CMK (cell line): ENCODE results near the gene TBCA.
"Not testable (repeated sequence)": the region's sequence is repeated elsewhere in the genome, so short reads cannot be mapped to it uniquely, and the experiment has no call there.

Source experiments
- DNase-seq: peaks from one replicate; pipeline ENCODE4 v3.0.0-alpha.2; 2010; ENCODE audit warnings: low read depth

The TBCA gene

GRCh38 chr5:77707791-77708190 is 68.3 kb downstream of the TBCA start:
- no peak for DNase-seq

- not testable (repeated sequence) for DNase-seq
These were observed 76.6 kb downstream of the TBCA start for GRCh38 chr5:77699569-77699968.

DNA sequence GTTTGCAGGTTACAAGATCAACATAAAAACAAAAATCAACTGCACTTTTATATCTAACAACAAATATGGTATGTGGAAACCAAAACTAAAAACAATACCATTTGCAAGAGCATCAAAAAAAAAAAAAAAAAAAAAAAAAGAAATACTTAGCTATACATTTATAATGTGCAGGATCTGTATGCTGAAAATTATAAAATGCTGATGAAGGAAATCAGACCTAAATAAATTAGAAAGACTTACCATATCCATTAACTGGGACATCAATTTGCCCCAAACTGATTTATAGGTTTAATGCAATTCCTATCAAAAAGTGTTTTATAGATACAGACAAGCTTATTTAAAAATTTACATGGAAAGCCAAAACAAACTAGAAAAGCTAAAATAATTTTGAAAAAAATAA is 77.2 kb downstream of the TBCA start:
- no peak for DNase-seq

GRCh38 chr5:77697692-77698091 is 78.4 kb downstream of the TBCA start:
- no peak for DNase-seq

- no peak for DNase-seq
These were observed 80.0 kb downstream of the TBCA start for GRCh38 chr5:77696120-77696519.

- no peak for DNase-seq
These were observed 82.2 kb downstream of the TBCA start for GRCh38 chr5:77693913-77694312.

DNA sequence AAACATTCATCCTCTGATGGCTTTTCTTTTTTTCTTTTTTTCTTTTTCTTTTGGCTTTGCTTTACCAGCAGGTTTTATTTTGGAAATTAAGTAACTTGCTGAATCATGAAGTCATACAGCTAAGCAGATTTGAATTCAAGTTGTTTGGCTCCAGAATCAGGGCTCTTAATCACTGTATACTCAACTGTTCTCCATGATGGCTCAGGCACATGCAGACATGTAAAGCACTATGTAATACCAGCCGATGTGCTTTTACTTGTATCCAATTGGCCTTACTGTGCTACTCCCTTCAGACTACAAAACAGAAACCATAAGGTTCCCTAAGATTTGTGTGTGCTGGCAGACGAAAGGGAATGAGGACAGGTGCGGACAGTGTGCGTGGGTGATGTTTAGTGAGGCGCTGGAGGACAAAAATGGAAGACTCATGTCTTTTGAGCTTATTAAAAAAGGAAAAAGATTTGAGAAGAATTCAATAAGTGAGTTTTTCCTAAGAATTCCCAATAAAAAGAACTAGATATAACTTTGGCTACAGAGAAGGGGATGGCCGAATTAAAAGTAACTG is 92.9 kb downstream of the TBCA start:
- DNase-seq, result no peak

DNA sequence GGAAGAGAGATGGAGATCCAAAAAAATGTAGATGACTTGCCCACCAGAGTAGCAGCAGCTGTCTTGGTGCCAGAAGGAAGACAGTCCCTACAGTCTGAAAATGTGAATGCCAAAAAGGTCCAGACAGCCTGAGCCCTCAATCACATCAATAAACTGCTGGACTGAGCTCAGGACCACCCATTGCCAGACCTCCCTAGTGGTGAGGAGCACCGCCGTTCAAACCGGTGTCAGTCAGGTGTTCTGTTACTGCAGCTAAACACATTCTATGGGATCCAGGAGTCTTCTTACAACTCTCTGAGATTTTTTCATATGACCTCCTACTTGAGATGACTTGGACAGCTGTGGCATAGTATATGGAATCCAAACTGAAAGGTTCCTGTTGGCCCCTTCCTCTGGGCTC is 105.6 kb downstream of the TBCA start:
- no peak for DNase-seq

DNA sequence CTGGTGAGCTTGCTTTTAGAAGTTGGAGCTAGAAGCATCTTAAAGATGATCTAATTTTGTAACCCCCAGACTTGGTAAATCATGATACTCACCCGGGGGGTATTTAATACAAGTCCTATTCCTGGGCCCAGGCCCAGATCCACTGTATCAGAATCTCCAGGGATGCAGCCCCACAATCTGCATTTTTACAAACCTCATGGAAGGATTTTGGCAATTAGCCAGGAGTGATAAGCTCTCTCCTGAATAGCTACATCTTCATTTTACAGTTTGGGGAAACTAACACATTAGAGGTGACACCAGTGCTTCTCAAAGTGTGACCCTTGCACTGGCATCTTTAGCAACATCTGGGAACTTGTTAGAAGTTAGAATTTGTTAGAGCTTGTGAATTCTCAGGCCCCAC is 106.5 kb downstream of the TBCA start:
- no peak for DNase-seq

GRCh38 chr5:77663090-77663863 is 112.9 kb downstream of the TBCA start:
- DNase-seq, result no peak

DNA sequence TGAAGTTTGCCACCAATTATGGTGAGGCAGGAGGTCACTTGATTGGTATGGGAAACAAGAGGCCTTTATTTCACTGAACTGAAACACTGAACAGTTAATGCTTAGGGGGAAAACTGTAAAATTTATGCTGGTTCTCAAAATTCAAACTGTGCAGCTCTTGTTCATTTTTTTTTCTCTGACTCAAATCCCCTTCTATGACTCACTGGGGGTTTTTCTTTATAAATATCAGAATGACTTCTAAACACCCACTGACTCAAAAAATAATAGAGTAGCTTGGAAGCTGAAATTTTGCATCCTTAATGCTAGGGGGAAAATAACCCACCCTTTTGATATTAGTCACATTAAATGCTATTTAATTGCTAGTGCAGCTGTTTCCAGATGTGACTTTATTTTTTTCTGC is 113.5 kb downstream of the TBCA start:
- DNase-seq, result no peak

DNA sequence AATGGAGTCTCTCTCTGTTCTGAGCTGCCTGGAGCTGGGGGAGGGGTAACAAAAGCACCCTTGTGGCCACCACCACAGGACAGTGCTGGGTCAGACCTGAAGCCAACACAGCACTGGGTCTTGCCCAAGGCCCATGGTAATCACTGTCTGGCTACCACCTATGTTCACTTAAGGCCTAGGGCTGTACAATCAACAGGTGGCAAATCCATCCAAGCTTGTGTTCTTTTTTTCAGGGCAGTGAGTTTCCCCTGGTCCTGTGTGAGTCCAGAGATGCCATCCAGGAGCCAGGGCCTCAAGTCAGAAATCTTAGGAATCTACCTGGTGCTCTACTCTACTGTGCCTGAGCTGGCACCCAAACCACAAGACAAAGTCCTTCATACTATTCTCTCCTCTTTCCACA is 117.5 kb downstream of the TBCA start:
- DNase-seq, result no peak

DNA sequence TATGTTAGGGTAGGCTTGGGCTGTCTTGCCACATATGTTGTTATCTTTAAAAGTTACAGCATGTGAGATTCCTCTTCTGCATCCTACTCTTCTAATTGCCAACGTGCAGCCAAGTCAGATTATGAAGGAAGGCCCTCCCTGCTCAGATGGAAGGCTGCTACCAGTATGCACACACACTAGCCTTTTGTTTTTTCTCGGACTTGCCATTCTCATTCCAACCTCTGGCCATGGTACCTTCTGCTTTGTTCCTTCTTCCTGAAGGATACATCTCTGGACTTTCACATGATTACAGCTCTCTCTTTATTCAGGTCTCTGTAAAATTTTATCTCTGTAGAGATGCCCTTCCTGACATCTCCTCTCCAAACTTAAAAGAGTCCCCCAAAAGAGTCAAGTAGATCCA is 124.8 kb downstream of the TBCA start:
- no peak for DNase-seq

DNA sequence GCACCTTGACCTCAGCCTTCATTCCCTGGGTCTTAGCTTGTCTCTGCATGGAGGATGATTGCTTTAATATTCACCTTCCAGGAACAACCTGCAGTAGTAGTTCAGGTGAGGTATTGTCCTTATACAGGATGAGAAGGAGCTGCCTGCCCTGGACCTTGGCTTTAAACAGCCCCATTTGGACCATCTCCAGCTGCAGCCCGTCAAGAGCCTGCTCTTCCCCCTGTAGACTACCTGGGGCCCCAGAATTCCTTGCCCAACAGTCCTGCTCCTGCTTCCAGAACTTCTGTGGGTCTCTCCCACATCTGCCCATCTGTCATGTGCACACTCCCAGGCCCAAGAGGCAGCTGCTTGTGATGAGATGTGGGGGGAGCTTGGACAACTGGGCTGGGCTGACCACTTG is 125.5 kb downstream of the TBCA start:
- no peak for DNase-seq

DNA sequence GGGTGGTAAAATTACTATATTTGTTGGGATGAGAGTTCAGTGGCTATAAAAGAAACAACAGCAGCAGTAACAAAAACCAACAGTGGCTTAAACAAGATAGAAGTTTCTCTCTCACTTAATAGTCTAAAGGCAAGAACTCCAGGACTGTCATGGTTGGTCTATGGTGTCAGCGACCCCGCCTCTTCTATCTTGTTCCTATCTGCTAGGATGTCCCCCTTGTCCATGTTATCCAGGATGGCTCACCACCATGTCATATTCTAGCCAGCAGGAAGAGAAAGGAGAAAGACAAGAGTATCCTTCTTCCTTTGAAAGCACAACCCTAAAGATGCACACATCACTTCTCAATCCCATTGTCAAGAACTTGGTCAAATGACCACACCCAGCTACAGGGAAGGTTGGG is 126.4 kb downstream of the TBCA start:
- no peak for DNase-seq

DNA sequence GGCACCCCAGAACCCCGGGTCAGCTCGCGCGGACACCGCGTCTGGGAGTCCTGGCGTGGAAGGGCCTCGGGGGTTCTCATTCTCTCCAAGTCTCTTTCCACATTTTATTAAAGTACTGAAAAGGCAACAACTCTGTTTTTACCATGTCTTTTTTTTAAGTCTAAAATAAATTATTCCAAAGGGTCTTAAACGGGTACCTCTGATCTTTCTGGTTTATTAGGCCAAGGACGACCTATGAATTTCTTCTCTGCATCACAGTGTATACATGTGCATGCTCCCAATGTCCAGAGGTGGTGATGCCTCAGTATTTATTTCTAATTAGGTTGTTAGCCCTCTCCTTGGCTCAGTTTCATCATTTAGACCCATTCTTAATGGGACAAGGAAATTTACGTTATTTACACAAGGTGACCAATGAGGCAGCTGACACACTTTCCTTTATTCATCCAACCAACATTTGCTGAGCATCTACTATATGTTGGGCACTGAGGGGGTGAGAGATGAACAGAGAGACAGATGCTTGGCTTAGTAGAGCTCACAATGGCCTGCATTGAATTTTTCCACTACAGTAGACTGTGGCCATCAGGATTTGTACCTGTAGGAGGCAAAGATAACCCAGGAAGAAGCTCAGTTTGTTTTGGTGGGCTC is 130.0 kb downstream of the TBCA start:
- no peak for DNase-seq

DNA sequence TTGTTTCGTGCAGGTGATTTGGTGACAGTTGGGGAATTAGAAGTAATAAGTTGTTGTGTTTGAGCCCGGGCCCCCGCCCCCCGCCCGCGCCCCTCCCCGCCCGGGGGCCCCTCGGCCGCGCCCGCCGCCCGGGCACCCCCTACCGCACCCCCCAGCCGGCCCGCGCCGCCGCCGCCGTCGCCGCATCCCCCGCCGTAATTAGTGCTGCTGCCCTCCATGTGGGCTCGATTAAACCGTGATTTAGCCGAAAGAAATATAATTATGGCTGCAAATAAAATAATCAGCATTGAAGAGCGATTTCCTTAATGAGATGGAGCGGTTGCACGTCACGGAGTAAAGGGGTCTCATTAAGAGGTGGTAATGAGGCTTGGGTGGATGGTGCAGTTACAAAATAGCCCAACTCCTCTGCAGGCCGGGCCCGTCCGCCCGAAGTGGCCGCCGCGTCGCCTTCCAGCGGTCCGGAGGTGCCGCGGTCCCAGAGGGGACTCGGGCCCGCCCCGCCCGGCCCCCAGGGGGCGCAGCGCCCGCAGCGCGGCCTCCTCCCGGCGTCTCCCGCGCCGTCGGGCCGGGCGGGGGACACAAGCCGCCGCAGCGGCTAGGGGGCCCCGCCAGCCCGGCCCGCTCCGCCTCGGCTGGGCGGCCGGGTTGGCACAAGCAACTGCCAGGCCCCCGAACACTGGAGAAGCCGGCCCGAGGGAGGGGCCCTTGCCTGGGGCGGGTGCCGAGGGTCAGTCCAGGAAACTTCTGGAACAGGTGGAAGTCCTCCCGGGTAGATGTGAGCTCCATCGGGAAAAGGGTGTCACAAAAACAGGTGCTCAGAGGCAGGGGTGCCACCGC is 130.8 kb downstream of the TBCA start:
- DNase-seq, result no peak

- no peak for DNase-seq
These were observed 131.6 kb downstream of the TBCA start for GRCh38 chr5:77644371-77645157.

- DNase-seq, result no peak
These were observed 132.3 kb downstream of the TBCA start for GRCh38 chr5:77643654-77644370.

GRCh38 chr5:77642738-77643653 is 133.1 kb downstream of the TBCA start:
- DNase-seq, result no peak
